Activated CD4-positive, alpha-beta memory T cell treated with anti-CD3 and anti-CD28 coated beads for 36 hours (primary cell): ENCODE results near the gene MFAP1. TPM values are rescaled to one million over a fixed set of nuclear protein-coding genes. Genes with fewer than 3 reads are reported as not detected.
"Not testable (repeated sequence)": the region's sequence is repeated elsewhere in the genome, so short reads cannot be mapped to it uniquely, and the experiment has no call there.

Experiments
- CTCF ChIA-PET: fragments of 350-600 bp; sonication (Branson Sonifier 250); formaldehyde crosslinking; loops from one replicate; lab custom pipeline; 2021; ENCODE audit warnings: antibody characterized with exemption, inconsistent platforms; lab: Charles Lee
- POLR2A ChIA-PET: fragments of 350-600 bp; sonication (Branson Sonifier 250); formaldehyde crosslinking; loops from one replicate; lab custom pipeline; 2021; ENCODE audit warnings: antibody characterized with exemption; lab: Charles Lee
- DNase-seq: peaks from one replicate; pipeline ENCODE4 v3.0.0-alpha.2; 2020
- H3K27ac Mint-ChIP-seq: one replicate; pipeline ENCODE4 v1.8.0; 2021; ENCODE audit warnings: mixed read lengths
- H3K27me3 Mint-ChIP-seq: one replicate; pipeline ENCODE4 v1.8.0; 2021; ENCODE audit warnings: mixed read lengths
- H3K36me3 Mint-ChIP-seq: one replicate; pipeline ENCODE4 v1.8.0; 2021; ENCODE audit warnings: mixed read lengths
- H3K4me1 Mint-ChIP-seq: one replicate; pipeline ENCODE4 v1.8.0; 2021; ENCODE audit warnings: low read depth, mixed read lengths
- H3K4me3 Mint-ChIP-seq: one replicate; pipeline ENCODE4 v1.8.0; 2021; ENCODE audit warnings: mild to moderate bottlenecking, mixed read lengths
- H3K9me3 Mint-ChIP-seq: one replicate; pipeline ENCODE4 v1.8.0; 2021; ENCODE audit warnings: mixed read lengths
- intact Hi-C: fragments of 100-400 bp; cut with micrococcal nuclease; formaldehyde crosslinking; loops from one replicate; pipeline ENCODE4 v1.15.1; 2023
- total RNA-seq, 2 experiments: library from RNA; stranded (reverse); gene quantifications; one replicate each; pipeline ENCODE4 v1.2.3, GENCODE V29; 2021

MFAP1 gene
- total RNA-seq, 2 experiments from 2014 or later = 37.2 to 38.0 TPM

DNA sequence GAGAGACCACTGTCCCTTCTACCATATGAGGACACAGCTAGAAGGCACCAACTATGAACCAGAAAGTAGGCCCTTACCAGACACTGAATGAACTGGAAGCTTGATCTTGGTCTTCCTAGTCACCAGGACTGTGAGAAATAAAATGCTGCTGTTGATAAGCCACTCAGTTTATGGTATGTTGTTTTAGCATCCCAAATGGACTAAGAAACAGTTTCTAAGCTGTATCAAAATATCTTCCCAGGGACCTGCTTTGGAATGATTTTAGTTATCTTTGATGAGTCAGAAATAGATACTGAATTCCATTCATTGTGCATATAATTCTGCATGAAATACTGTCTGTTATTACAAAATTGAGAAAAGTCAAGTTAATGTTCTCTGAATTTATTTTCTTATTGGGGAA lies 20.9 kb upstream of the MFAP1 start:
- H3K9me3 Mint-ChIP-seq = no peaks in the 10 kb centered on the region
- no peak for DNase-seq
- H3K27me3 Mint-ChIP-seq = no peaks in the 10 kb centered on the region
- intact Hi-C loops = no loop called here
- H3K4me3 Mint-ChIP-seq = no peak overlapping the region
- no peaks in the 10 kb centered on the region for H3K4me1 Mint-ChIP-seq
- ChIA-PET POLR2A (interaction anchor here (0.6 to 0.7 kb wide), 2 partner anchors 13 to 36 kb away, joined by 3 to 7 read pairs; no protein-coding TSS in a partner anchor), CTCF (no interaction called here)
- no peak overlapping the region for H3K27ac Mint-ChIP-seq
- H3K36me3 Mint-ChIP-seq = peaks cover 45% of the 10 kb centered on the region

DNA sequence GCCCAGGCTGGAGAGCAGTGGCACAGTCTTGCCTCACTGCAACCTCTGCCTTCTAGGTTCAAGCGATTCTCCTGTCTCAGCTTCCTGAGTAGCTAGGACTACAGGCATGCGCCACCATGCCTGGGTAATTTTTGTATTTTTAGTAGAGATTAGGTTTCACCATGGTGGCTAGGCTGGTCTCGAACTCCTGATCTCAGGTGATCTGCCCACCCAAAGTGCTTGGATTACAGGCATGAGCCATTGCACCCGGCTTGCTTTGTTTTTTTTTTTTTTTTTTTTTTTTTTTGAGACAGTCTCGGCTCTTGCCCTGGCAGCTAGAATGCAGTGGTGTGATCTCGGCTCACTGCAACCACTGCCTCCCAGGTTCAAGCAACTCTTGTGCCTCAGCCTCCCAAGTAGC lies 8.0 kb upstream of the MFAP1 start:
- Mint-ChIP-seq H3K36me3 (peaks cover 59% of the 10 kb centered on the region), H3K27ac (peak overlapping the region; percentile 2), H3K4me1 (peaks cover 34% of the 10 kb centered on the region)
- intact Hi-C loops, H3K4me3 Mint-ChIP-seq, POLR2A ChIA-PET, DNase-seq, CTCF ChIA-PET, H3K27me3 Mint-ChIP-seq, H3K9me3 Mint-ChIP-seq: not testable (repeated sequence)

DNA sequence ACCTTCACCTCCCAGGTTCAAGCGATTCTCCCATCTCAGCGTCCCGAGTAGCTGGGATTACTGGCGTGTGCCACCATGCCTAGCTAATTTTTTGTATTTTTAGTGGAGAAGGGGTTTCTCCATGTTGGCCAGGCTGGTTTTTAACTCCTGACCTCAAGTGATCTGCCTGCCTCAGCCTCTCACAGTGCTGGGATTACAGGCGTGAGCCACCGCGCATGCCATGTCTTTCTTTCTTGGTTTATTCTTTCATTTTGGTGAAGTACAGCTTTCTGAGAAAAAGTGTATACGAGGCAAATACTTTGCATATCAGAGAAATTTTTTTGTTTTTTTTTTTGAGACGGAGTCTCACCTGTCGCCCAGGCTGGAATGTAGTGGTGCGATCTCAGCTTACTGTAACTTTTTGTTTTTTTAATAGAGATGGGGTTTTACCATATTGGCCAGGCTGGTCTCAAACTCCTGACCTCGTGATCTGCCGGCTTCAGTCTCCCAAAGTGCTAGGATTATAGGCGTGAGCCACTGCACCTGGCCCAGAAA lies 7.1 kb upstream of the MFAP1 start:
- intact Hi-C loops, CTCF ChIA-PET, H3K27ac Mint-ChIP-seq, H3K27me3 Mint-ChIP-seq, DNase-seq, H3K9me3 Mint-ChIP-seq: not testable (repeated sequence)
- peak overlapping the region; percentile 35 for H3K4me3 Mint-ChIP-seq
- H3K4me1 Mint-ChIP-seq = peaks cover 34% of the 10 kb centered on the region
- POLR2A ChIA-PET = interaction anchor here (1.6 kb wide), 1 partner anchor 82 kb away, joined by 3 read pairs; no protein-coding TSS in a partner anchor
- peaks cover 61% of the 10 kb centered on the region for H3K36me3 Mint-ChIP-seq

DNA sequence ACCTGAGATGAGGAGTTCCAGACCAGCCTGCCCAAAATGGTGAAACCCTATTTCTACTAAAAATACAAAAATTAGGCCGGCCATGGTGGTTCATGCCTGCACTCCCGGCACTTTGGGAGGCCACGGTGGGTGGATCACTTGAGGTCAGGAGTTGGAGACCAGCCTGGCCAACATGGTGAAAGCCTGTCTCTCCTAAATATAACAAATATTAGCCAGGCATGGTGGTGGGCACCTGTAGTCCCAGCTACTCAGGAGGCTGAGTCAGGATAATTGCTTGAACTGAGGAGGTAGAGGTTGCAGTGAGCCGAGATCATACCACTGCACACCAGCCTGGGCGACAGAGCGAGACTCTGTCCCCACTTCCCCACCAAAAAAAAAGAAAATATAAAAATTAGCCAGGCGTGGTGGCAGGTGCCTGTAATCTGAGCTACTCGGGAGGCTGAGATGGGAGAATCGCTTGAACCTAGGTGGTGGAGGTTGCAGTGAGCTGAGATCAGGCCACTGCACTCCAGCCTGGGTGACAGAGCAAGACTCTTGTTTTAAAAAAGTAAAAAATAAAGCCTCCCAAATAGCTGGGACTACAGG lies 6.3 kb upstream of the MFAP1 start:
- POLR2A ChIA-PET = interaction anchor here (1.6 kb wide), 1 partner anchor 81 kb away, joined by 3 read pairs; no protein-coding TSS in a partner anchor
- intact Hi-C loops, H3K4me3 Mint-ChIP-seq, DNase-seq, H3K27me3 Mint-ChIP-seq, H3K9me3 Mint-ChIP-seq, H3K27ac Mint-ChIP-seq, CTCF ChIA-PET: not testable (repeated sequence)
- Mint-ChIP-seq H3K4me1 (peaks cover 42% of the 10 kb centered on the region), H3K36me3 (peaks cover 57% of the 10 kb centered on the region)

DNA sequence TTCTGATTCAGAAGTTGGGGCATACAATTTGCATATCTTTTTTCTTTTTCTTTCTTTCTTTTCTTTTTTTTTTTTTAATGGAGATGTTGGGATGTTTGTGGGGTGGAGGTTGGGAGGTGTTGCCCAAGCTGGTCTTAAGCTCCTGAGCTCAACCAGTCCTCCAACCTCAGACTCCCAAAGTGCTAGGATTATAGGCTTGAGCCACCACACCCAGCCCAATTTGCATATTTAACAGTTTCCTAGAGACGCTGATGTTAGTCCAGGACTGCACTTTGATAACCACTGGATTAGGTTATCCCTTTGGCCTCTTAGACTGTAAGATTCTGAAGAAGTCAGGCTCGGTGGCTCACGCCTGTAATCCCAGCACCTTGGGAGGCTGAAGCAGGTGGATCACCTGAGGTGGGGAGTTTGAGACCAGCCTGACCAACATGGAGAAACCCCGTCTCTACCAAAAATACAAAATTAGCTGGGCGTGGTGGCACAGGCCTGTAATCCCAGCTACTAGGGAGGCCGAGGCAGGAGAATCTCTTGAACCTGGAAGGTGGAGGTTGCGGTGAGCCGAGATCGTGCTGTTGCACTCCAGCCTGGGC lies 5.6 kb upstream of the MFAP1 start:
- CTCF ChIA-PET, POLR2A ChIA-PET, H3K9me3 Mint-ChIP-seq, H3K27ac Mint-ChIP-seq, DNase-seq, H3K27me3 Mint-ChIP-seq: not testable (repeated sequence)
- Mint-ChIP-seq H3K36me3 (peaks cover 53% of the 10 kb centered on the region), H3K4me1 (peaks cover 44% of the 10 kb centered on the region), H3K4me3 (peak overlapping the region; percentile 94)
- intact Hi-C loops = loop anchor here (10.0 kb wide), 4 partner anchors 455 to 1575 kb away; partner anchors contain the start of genes EIF3J and GOLM2

DNA sequence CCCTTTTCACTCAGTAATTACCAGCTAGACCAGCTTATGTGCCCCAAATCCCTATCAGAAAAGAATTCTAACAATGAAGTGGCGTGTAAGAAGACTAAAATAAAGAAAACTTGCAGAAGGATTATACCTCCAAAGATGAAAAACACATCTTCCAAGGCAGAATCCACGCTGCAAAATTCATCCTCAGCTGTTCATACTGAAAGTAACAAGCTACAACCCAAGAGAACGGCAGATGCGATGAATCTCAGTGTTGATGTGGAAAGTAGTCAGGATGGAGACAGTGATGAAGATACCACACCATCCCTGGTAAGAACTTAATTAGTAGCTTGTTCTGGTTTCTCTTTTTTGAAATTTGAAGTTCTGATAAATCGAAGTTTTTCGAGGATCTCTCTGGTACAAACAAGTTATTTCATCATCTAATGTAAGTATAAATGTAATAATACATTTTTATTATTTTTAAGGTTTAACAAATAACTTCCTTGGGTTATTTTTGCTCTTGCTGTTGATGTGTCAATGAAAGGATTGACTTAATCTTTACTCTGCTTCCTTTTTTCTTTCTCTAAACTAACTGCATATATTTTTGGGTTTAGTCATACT lies 3.7 kb upstream of the MFAP1 start:
- Mint-ChIP-seq H3K9me3 (no peaks in the 10 kb centered on the region), H3K4me3 (peak overlapping the region; percentile 94), H3K36me3 (peaks cover 48% of the 10 kb centered on the region), H3K4me1 (peaks cover 54% of the 10 kb centered on the region), H3K27me3 (no peaks in the 10 kb centered on the region), H3K27ac (peak overlapping the region; percentile 94)
- ChIA-PET CTCF (interaction anchor here (0.9 to 1.6 kb wide), 4 partner anchors 15 to 387 kb away, joined by 3 to 6 read pairs (median 4); no protein-coding TSS in a partner anchor), POLR2A (interaction anchor here (0.5 to 2.3 kb wide), 11 partner anchors 8 to 82 kb away, joined by 3 to 10 read pairs (median 4); partner anchors contain the start of genes ELL3, HYPK, PDIA3 and SERF2)
- DNase-seq = peak; percentile 49
- intact Hi-C loops = loop anchor here (10.0 kb wide), 4 partner anchors 457 to 1577 kb away; partner anchors contain the start of genes EIF3J and GOLM2

DNA sequence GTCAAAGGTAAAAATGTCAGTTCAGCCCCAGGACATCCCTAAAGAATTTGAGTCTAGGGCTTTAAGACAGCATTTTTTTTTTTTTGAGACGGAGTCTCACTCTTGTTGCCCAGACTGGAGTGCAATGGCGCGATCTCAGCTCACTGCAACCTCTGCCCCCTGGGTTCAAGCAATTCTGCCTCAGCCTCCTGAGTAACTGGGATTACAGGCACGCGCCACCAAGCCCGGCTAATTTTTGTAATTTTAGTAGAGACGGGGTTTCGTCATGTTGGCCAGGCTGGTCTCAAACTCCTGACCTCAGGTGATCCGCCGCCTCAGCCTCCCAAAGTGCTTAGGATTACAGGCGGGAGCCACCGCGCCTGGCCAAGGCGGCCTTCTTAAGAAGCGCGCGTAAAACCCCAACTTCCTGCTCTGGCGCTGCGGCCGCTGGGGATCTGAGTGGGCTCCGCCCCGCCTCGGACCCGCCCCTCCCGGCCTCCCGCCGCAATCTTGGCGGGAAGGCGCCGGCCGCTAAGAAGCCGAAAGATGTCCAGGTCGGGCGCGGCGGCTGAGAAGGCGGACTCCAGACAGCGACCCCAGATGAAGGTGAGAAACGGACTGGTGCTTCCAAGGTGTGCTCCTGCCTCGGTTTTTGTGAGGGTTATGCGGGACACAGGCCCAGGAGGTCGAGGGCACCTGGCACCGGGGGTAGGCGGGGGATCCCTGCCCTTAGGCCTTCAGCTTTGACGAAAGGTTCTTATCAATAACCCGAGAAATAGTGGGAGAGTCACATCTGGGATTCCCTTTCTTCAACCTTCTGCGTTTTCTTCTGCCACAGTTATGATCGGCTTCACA lies 2.2 kb upstream of the MFAP1 start, which contains the start of gene WDR76:
TSS of gene WDR76 (plus strand) at position 495 of the 834 bp plus-strand sequence. CDS start at position 526, 31 bp downstream.
- peaks cover 59% of the 10 kb centered on the region for H3K4me1 Mint-ChIP-seq
- peak within 1 kb of the TSS; percentile 94 for H3K4me3 Mint-ChIP-seq
- ChIA-PET CTCF (interaction anchor here (1.6 kb wide), 1 partner anchor 17 kb away, joined by 6 read pairs; no protein-coding TSS in a partner anchor), POLR2A (interaction anchor here (0.6 to 2.3 kb wide), 8 partner anchors 10 to 70 kb away, joined by 3 to 10 read pairs (median 5); partner anchors contain the start of genes ELL3, HYPK, SERF2 and SERINC4)
- no peaks in the 10 kb centered on the region for H3K27me3 Mint-ChIP-seq
- peaks cover 40% of the 10 kb centered on the region for H3K36me3 Mint-ChIP-seq
- peak within 1 kb of the TSS; percentile 94 for H3K27ac Mint-ChIP-seq
- intact Hi-C loops = loop anchor here (2.0 to 10.0 kb wide), 6 partner anchors 78 to 1578 kb away; partner anchors contain the start of genes EIF3J and GOLM2
- H3K9me3 Mint-ChIP-seq = no peaks in the 10 kb centered on the region
- peak; percentile 90 for DNase-seq

DNA sequence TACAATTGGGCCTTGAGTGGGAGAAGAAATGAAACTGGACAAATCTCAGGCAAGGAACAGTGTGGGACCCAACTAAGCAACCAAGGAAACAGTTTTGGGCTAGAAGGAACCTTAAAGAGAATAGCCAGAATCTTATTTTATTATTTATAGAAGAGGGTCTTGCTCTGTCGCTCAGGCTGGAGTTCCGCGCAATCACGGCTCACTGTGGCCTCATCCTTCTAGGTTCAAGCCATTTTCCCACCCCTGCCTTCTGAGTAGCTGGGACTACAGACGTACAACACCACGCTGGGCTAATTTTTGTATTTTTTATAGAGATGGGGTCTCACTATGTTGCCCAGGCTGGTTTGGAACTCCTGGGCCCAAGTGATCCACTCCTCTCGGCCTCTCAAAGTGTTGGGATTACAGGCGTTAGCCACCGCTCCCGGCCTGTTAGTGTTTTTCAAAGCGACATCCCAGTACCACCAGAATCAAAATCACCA lies 1.6 kb upstream of the MFAP1 start:
- DNase-seq = no peak
- POLR2A ChIA-PET = no interaction called here
- no peaks in the 10 kb centered on the region for H3K9me3 Mint-ChIP-seq
- intact Hi-C loops = loop anchor here (2.0 to 10.0 kb wide), 6 partner anchors 77 to 1579 kb away; partner anchors contain the start of genes EIF3J and GOLM2
- peaks cover 62% of the 10 kb centered on the region for H3K4me1 Mint-ChIP-seq
- peak overlapping the region; percentile 94 for H3K27ac Mint-ChIP-seq
- peak overlapping the region; percentile 94 for H3K4me3 Mint-ChIP-seq
- H3K36me3 Mint-ChIP-seq = peaks cover 40% of the 10 kb centered on the region
- no peaks in the 10 kb centered on the region for H3K27me3 Mint-ChIP-seq
- CTCF ChIA-PET = no interaction called here

- H3K4me1 Mint-ChIP-seq = peaks cover 59% of the 10 kb centered on the region
- CTCF ChIA-PET = interaction anchor here (1.2 kb wide), 1 partner anchor 384 kb away, joined by 3 read pairs; no protein-coding TSS in a partner anchor
- H3K27me3 Mint-ChIP-seq, H3K9me3 Mint-ChIP-seq: not testable (repeated sequence)
- peak overlapping the region; percentile 32 for H3K4me3 Mint-ChIP-seq
- intact Hi-C loops = loop anchor here (10.0 kb wide), 4 partner anchors 459 to 1579 kb away; partner anchors contain the start of genes EIF3J and GOLM2
- POLR2A ChIA-PET = interaction anchor here (1.2 to 1.7 kb wide), 6 partner anchors 13 to 903 kb away, joined by 4 to 17 read pairs (median 6); partner anchors contain the start of genes ELL3, HYPK, SERF2 and SERINC4
- peaks cover 38% of the 10 kb centered on the region for H3K36me3 Mint-ChIP-seq
- peak; percentile 17 for DNase-seq
- H3K27ac Mint-ChIP-seq = peak overlapping the region; percentile 97
Observed at GRCh38 chr15:43825305-43825704, 815 bp upstream of the MFAP1 start.

GRCh38 chr15:43821505-43821904 lies 3.0 kb downstream of the MFAP1 start:
- peaks cover 16% of the 10 kb centered on the region for H3K36me3 Mint-ChIP-seq
- no peaks in the 10 kb centered on the region for H3K27me3 Mint-ChIP-seq
- H3K27ac Mint-ChIP-seq = peak overlapping the region; percentile 29
- POLR2A ChIA-PET = interaction anchor here (0.6 kb wide), 1 partner anchor 467 kb away, joined by 3 read pairs; the partner anchor contains the start of gene GOLM2
- intact Hi-C loops = loop anchor here (5.0 to 10.0 kb wide), 5 partner anchors 463 to 1583 kb away; partner anchors contain the start of genes CTDSPL2, EIF3J and GOLM2
- peaks cover 44% of the 10 kb centered on the region for H3K4me1 Mint-ChIP-seq
- no peak for DNase-seq
- no peaks in the 10 kb centered on the region for H3K9me3 Mint-ChIP-seq
- peak overlapping the region; percentile 30 for H3K4me3 Mint-ChIP-seq
- CTCF ChIA-PET = interaction anchor here (1.0 kb wide), 1 partner anchor 445 kb away, joined by 3 read pairs; no protein-coding TSS in a partner anchor
